ENCODE results near the gene RNF144B.
"Not testable (repeated sequence)": the region's sequence is repeated elsewhere in the genome, so short reads cannot be mapped to it uniquely, and the experiment has no call there.

DNA sequence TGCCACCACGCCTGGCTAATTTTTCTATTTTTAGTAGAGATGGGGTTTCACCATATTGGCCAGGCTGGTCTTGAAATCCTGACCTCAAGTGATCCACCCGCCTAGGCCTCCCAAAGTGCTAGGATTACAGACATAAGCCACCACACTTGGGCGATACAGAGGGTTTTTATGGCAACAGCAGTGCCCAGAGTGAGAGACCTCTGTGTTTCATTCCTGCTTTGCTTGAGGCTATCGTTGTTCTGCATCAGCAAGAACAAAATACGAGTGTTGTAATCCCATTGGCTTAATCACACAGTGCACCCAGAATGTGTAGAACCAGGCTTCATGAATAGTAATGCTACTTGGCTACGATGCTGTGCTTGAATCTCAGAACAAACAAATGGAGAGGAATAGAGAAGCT lies 70.9 kb downstream of the RNF144B start:
- TF ChIP-seq, protein P1, sequence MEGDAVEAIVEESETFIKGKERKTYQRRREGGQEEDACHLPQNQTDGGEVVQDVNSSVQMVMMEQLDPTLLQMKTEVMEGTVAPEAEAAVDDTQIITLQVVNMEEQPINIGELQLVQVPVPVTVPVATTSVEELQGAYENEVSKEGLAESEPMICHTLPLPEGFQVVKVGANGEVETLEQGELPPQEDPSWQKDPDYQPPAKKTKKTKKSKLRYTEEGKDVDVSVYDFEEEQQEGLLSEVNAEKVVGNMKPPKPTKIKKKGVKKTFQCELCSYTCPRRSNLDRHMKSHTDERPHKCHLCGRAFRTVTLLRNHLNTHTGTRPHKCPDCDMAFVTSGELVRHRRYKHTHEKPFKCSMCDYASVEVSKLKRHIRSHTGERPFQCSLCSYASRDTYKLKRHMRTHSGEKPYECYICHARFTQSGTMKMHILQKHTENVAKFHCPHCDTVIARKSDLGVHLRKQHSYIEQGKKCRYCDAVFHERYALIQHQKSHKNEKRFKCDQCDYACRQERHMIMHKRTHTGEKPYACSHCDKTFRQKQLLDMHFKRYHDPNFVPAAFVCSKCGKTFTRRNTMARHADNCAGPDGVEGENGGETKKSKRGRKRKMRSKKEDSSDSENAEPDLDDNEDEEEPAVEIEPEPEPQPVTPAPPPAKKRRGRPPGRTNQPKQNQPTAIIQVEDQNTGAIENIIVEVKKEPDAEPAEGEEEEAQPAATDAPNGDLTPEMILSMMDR (conservative IDR thresholded peaks at IDR 0.05 in 1 of 2, IDR thresholded peaks at IDR 0.05 in 1 of 2; ENCODE audit: low read depth in 1 of 2, low read length in 2 of 2) = not testable (repeated sequence)
- TF ChIP-seq EZH2 (IDR thresholded peaks at IDR 0.05; ENCODE audit: low read length, missing control alignments) = not testable (repeated sequence)

Measured in fibroblast of lung (primary cell).